Measurements from ENCODE around the gene ANO9. TPM values are rescaled to one million over a fixed set of nuclear protein-coding genes. Genes with fewer than 3 reads are reported as not detected.
"Not testable (repeated sequence)": the region's sequence is repeated elsewhere in the genome, so short reads cannot be mapped to it uniquely, and the experiment has no call there.

ANO9 gene
- polyA plus RNA-seq, 1 donor: 0.20 TPM

DNA sequence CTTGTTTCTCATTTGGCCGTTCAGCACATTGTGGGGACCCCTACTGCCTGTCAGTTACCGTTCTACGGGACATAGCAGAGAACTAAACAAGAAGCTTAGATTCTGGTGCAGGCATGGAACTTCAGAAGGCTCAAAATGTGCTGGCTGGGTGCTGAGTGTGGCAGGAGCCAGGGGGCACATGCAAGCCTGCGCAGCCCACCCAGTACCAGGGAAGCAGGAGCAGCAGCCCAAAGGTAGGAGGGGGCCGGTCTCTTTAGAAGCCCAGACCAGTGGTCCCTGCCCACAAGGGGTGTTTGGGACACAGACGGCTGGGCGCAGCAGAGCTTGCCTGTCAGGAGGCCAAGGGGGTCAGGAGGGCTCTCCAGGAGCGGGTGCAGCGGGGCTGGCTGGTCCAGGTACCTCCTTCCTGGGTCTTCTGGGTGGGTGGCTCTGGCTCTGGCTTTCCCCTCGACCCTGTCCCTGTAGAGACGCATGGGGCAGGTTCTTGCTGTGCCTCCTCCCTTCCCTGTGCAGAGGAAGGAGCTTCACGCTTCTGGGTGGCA, 10.5 kb upstream of the ANO9 start:
- DNase-seq (ENCODE audit: low read depth): no peak

DNA sequence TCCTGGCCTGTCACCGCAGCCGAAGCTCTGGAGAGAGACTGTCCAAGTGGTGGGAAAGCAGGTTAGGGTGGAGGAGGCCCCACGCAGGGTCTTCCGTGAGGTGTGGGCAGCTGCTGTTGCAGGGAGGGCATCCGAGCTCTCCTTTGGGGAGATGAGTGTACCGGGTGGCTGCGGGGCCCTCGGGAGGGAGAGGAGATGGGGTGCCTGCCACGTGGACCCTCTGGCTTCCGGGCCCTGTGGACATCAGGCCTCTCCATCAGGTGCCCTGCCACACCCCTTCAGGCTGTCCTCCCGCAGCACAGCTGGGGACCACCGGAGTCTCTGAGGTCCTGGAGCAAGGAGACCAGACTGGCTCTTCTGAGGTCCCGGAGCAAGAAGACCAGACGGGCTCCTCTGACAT, 9.9 kb upstream of the ANO9 start:
- DNase-seq (ENCODE audit: low read depth): no peak

DNA sequence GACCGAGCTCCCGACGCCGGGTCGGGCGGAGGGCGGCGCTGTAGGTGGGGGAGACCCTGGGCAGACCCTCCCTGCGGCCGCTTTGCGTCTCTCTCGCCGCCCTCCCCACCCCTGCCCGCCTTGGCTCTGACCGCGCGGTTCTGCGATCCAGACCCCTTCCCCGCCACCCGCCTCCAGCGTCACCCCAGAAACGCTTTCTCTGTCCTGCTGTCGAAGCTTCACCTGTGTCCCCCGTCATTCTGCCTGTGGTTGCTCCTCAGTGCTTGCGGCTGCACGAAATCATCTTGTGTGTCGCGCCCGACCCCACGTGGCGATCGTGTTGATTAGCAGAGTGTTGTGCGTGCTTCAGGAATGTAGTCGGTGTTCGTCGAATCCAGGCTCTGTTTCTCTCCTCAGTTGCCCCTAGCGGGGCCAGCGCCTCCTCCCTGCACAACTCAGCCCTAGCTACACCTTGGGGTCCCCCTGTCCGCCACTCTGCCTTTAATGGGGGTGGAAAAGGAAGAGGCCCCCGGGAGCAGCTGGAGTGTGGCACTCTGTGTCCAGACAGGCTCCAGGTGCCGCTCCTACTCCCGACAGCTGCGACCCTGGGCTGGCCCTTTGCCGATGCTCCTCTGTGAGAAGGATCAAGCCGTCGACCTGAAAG, 9.1 kb upstream of the ANO9 start:
- no peak for DNase-seq (ENCODE audit: low read depth)

GRCh38 chr11:449889-450808, 8.3 kb upstream of the ANO9 start, which contains the start of gene PTDSS2:
PTDSS2 (plus strand) TSS chr11:450279; CDS start chr11:450456, 177 bp downstream.
- DNase-seq (ENCODE audit: low read depth): peak; percentile 89

DNA sequence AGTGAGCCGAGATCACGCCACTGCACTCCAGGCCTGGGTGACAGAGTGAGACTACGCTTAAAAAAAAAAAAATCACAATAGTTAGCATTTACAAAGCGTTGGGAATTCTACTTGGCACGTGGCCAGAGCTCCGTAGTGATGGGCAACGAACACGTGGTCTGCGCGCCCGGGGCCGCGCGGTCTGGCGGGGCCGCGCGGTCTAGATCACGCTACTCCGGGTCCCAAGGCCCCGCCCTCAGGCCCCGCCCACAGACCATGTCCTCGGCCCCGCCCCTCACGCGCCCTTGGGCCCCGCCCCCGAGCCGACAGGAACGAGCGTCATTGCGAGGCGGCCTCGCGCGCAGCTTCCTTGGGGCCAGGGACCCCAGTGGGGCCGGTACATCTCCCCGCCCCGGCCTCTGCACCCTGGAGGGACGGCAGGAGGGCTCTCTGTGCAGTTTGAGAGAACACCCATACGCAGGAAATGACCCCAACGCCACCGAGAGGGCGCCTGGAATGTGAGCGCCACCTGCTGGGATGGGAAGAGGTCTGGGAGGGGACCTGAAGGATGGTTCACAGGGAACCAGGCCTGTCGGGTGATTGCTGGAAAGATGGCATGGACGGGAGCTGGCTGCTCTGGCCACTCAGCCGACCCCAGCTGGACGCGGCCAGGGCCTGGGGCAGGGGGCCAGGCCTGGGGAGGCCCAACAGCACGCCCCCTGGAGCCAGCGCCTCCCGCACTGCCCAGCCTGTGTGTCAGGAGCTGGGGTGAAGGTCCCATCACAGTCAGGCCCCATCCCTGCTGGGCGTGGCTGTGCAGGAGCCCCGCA, 6.3 kb upstream of the ANO9 start:
- peak; percentile 58 for DNase-seq (ENCODE audit: low read depth)

DNA sequence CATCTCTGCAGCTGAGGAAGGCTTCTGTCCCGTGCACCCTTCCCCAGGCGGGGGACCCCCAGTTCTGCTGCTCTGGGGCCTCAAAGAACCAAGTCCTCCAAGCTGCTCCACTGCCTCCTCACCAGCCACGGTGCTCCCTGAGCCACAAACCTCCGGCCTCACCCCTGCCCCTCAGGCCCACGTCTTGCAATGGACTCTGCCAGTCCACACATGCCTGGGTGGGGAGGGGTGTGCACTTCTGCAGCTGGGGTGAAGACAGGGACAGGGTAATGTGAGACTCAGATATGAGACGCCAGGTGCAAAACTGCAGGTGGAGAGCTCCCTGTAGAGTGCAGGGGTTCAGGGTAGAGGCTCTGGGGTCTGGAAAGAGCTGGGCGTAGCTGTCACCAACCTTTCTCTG, 5.1 kb upstream of the ANO9 start:
- DNase-seq (ENCODE audit: low read depth): no peak

- no peak for DNase-seq (ENCODE audit: low read depth)
Measured at GRCh38 chr11:445765-446588, 4.2 kb upstream of the ANO9 start.

DNA sequence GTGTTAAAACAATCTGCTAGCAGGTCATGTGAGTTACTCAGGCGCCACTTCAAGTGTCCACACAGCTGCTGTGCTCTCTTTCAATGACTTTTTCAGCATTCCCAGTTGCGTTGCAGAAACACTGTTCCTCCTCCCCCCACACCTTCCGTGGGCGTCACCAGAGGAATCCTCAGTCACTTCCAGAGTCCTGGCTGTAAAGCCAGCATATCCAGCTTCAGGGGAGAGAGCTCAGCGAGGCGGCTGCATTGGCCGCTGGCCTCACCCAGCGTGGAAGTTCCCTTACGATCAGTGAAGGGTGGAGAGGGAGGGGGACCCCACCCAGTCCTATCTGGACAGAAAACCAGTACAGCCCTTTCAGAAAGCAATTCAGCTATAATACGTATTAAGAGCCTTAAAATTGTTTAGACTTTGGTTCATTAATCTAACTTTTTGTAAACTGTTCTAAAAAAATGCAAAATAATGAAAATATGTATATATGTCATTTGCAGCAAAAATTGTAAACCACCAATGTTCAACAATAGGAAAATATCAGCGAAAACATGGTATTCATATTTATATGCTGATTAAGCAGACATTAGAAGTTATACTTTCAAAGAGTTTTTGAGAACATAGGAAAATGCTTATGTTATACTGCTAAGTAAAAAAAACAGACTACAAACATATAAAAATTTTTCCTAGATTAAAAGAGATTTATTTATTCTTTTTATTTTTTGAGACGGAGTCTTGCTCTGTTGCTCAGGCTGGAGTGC, 2.8 kb upstream of the ANO9 start:
- no peak for DNase-seq (ENCODE audit: low read depth)

- no peak for DNase-seq (ENCODE audit: low read depth)
Measured at GRCh38 chr11:443542-444199, 1.9 kb upstream of the ANO9 start.

GRCh38 chr11:442611-443081, 835 bp upstream of the ANO9 start:
- DNase-seq (ENCODE audit: low read depth): no peak

DNA sequence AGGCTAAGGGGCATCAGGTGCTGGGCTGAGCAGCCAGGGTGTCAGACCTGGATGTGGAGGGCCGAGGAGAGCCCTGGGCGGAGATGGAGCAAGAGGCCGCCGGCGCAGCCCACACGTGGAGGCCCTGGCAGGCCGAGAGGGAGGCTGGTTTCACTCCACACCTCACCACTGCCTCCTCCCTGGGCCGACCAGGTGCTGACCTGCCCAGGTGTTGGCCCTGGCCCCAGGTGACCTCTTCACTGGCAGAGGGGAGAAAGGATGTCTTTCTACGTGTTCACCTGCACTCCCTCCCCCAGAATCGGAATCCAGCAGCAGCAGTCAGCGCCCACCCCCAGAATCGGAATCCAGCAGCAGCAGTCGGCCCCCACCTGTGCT, 781 bp downstream of the ANO9 start:
- DNase-seq (ENCODE audit: low read depth): no peak

- DNase-seq (ENCODE audit: low read depth): no peak
Measured at GRCh38 chr11:440065-441042, 1.5 kb downstream of the ANO9 start.

GRCh38 chr11:439315-440064, 2.3 kb downstream of the ANO9 start:
- DNase-seq (ENCODE audit: low read depth): no peak

DNA sequence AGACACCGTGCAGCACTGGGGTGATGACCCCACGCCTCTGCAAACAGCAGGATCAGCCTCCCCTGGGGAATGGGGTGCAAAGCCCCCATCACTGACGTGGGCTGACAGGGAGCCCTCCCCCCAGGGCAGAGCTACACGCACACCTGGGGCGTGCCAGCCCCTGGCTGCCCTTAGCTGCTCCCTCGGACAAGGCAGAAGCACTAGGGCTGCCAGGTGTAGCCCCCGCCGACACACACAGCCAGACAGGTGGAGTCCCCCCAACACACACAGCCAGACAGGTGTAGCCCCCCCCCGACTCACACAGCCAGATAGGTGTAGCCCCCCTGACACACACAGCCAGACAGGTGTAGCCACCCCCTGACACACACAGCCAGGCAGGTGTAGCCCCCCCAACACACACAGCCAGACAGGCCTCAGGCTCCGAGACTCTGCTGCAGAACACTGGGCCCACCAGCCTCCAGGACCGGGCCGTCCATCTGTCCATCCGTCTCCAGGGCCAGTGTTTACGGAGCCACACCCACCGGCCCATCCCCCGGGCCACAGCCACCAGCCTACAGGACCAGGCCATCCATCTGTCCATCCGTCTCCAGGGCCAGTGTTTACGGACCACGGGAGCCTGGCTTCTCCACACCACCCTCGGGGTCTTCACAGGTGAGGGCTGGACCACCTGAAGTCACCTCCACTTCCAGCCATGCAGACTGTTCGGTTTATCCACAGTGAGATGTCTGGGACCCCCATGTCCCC, 3.5 kb downstream of the ANO9 start:
- no peak for DNase-seq (ENCODE audit: low read depth)

- DNase-seq (ENCODE audit: low read depth): no peak
Measured at GRCh38 chr11:437228-437870, 4.5 kb downstream of the ANO9 start.

DNA sequence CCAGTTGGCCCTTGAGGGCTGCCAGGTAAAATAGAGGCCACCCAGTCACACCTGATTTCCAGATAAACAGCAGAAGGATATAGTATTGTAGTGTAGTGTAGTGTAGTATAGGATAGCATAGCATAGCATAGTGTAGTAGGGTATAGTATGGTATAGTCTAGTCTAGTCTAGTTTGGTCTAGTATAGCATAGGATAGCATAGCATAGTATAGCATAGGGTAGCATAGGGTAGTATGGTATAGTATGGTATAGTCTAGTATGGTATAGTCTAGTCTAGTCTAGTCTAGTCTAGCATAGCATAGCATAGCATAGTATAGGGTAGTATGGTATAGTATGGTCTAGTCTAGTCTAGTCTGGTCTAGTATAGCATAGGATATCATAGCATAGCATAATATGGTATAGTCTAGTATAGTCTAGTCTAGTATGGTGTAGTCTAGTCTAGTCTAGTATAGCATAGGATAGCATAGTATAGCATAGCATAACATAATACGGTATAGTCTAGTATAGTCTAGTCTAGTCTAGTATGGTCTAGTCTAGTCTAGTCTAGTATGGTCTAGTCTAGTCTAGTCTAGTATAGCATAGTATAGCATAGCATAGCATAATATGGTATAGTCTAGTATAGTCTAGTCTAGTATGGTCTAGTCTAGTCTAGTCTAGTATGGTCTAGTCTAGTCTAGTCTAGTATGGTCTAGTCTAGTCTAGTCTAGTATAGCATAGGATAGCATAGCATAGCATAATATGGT, 6.6 kb downstream of the ANO9 start:
- DNase-seq (ENCODE audit: low read depth): not testable (repeated sequence)
